H9 (cell line): ENCODE data around the gene KCNA2. TPM values are rescaled to one million over a fixed set of nuclear protein-coding genes. Genes with fewer than 3 reads are reported as not detected.

Experiments
- DNase-seq: peaks from one replicate; pipeline ENCODE4 v3.0.0-alpha.2; 2017
- H2AFZ ChIP-seq: one replicate; pipeline ENCODE4 v1.6.1; 2013; ENCODE audit warnings: mild to moderate bottlenecking, low read length, control low read depth, moderate library complexity
- H2AK5ac ChIP-seq: 2 replicates; pipeline ENCODE4 v1.6.1; 2013; ENCODE audit warnings: low read length, control low read depth, mixed read lengths; ENCODE audit not compliant: insufficient read length
- H2BK120ac ChIP-seq: one replicate; pipeline ENCODE4 v1.6.1; 2013; ENCODE audit warnings: low read depth, mild to moderate bottlenecking, low read length, control low read depth, inconsistent platforms; ENCODE audit not compliant: poor library complexity, severe bottlenecking
- H2BK12ac ChIP-seq: 2 replicates; pipeline ENCODE4 v1.6.1; 2013; ENCODE audit warnings: low read length, control low read depth, mixed read lengths, low read depth; ENCODE audit not compliant: insufficient read length
- H2BK15ac ChIP-seq: 2 replicates; pipeline ENCODE4 v1.6.1; 2013; ENCODE audit warnings: low read depth, low read length, control low read depth
- H2BK20ac ChIP-seq: one replicate; pipeline ENCODE4 v1.6.1; 2013; ENCODE audit warnings: low read depth, mild to moderate bottlenecking, low read length, control low read depth, inconsistent platforms; ENCODE audit not compliant: poor library complexity, severe bottlenecking
- H2BK5ac ChIP-seq: 2 replicates; pipeline ENCODE4 v1.6.1; 2013; ENCODE audit warnings: low read length, control low read depth, mixed read lengths; ENCODE audit not compliant: insufficient read length
- H3K14ac ChIP-seq: 2 replicates; pipeline ENCODE4 v1.6.1; 2013; ENCODE audit warnings: low read length, control low read depth; ENCODE audit not compliant: insufficient read depth
- H3K18ac ChIP-seq: 2 replicates; pipeline ENCODE4 v1.6.1; 2013; ENCODE audit warnings: low read depth, mild to moderate bottlenecking, mixed read lengths, low read length, control low read depth; ENCODE audit not compliant: insufficient read length
- H3K23ac ChIP-seq: 2 replicates; pipeline ENCODE4 v1.6.1; 2013; ENCODE audit warnings: low read length, control low read depth, mixed read lengths, low read depth; ENCODE audit not compliant: insufficient read length
- H3K23me2 ChIP-seq: 2 replicates; pipeline ENCODE4 v1.6.1; 2013; ENCODE audit warnings: low read depth, mild to moderate bottlenecking, mixed read lengths, low read length, control low read depth; ENCODE audit not compliant: insufficient read length, poor library complexity, severe bottlenecking
- H3K27ac ChIP-seq: 2 replicates; pipeline ENCODE4 v1.5.1; 2013; ENCODE audit warnings: low read length, control low read depth, mixed read lengths, low read depth; ENCODE audit not compliant: insufficient read length
- H3K27me3 ChIP-seq: 2 replicates; pipeline ENCODE4 v1.6.1; 2013; ENCODE audit warnings: low read length, control low read depth, inconsistent platforms; ENCODE audit not compliant: insufficient read depth
- H3K4ac ChIP-seq: 2 replicates; pipeline ENCODE4 v1.6.1; 2013; ENCODE audit warnings: low read depth, mild to moderate bottlenecking, control low read depth, inconsistent platforms, low read length, moderate library complexity
- H3K4me1 ChIP-seq: 2 replicates; pipeline ENCODE4 v1.6.1; 2013; ENCODE audit warnings: low read length, control low read depth, inconsistent platforms; ENCODE audit not compliant: insufficient read depth
- H3K4me2 ChIP-seq: 2 replicates; pipeline ENCODE4 v1.6.1; 2013; ENCODE audit warnings: low read length, control low read depth, mixed read lengths; ENCODE audit not compliant: insufficient read length, insufficient read depth
- H3K56ac ChIP-seq: 2 replicates; pipeline ENCODE4 v1.6.1; 2013; ENCODE audit warnings: low read depth, mild to moderate bottlenecking, mixed read lengths, low read length, control low read depth; ENCODE audit not compliant: insufficient read length
- H3K79me1 ChIP-seq: 2 replicates; pipeline ENCODE4 v1.6.1; 2013; ENCODE audit warnings: low read depth, mild to moderate bottlenecking, moderate library complexity, low read length, control low read depth, inconsistent platforms; ENCODE audit not compliant: insufficient read depth, poor library complexity, severe bottlenecking
- H3K79me2 ChIP-seq: 2 replicates; pipeline ENCODE4 v1.6.1; 2013; ENCODE audit warnings: low read length, control low read depth, inconsistent platforms; ENCODE audit not compliant: insufficient read depth
- H3K9ac ChIP-seq: 2 replicates; pipeline ENCODE4 v1.6.1; 2013; ENCODE audit warnings: low read length, control low read depth, mixed read lengths; ENCODE audit not compliant: insufficient read length; ENCODE audit errors: extremely low read depth
- H3K9me3 ChIP-seq: one replicate; pipeline ENCODE4 v1.6.1; 2013; ENCODE audit warnings: low read depth, low read length, inconsistent platforms; ENCODE audit not compliant: control insufficient read depth
- H3T11ph ChIP-seq: one replicate; pipeline ENCODE4 v1.6.1; 2013; ENCODE audit warnings: mild to moderate bottlenecking, low read length, control low read depth, inconsistent platforms
- H4K20me1 ChIP-seq: one replicate; pipeline ENCODE4 v1.6.1; 2013; ENCODE audit not compliant: control insufficient read depth, insufficient read length, insufficient read depth
- H4K5ac ChIP-seq: 2 replicates; pipeline ENCODE4 v1.6.1; 2013; ENCODE audit warnings: low read depth, mild to moderate bottlenecking, mixed read lengths, low read length, control low read depth; ENCODE audit not compliant: insufficient read length
- H4K8ac ChIP-seq: replicated peaks from 2 replicates; pipeline ENCODE4 v1.6.1; 2013; ENCODE audit warnings: low read length, control low read depth, mixed read lengths, low read depth; ENCODE audit not compliant: insufficient read length
- H4K91ac ChIP-seq: 2 replicates; pipeline ENCODE4 v1.6.1; 2013; ENCODE audit warnings: low read depth, mild to moderate bottlenecking, moderate library complexity, mixed read lengths, low read length, control low read depth; ENCODE audit not compliant: insufficient read length
- H3K27ac Mint-ChIP-seq, 3 experiments: 2 replicates in 2 of 3; 3 replicates in 1 of 3; pipeline ENCODE4 v1.8.0; 2020 to 2021; ENCODE audit warnings: mixed read lengths in 3 of 3, mild to moderate bottlenecking in 1 of 3, moderate library complexity in 1 of 3
- H3K27me3 Mint-ChIP-seq: 2 replicates; pipeline ENCODE4 v1.8.0; 2021; ENCODE audit warnings: low read depth, mild to moderate bottlenecking, moderate library complexity, mixed read lengths
- H3K36me3 Mint-ChIP-seq, 3 experiments: 2 replicates in 2 of 3; 3 replicates in 1 of 3; pipeline ENCODE4 v1.8.0; 2020 to 2021; ENCODE audit warnings: low read depth in 3 of 3, mixed read lengths in 3 of 3; ENCODE audit not compliant: insufficient read depth in 1 of 3
- H3K4me1 Mint-ChIP-seq, 2 experiments: 2 replicates each; pipeline ENCODE4 v1.8.0; 2020; ENCODE audit warnings: mixed read lengths in 2 of 2
- H3K4me3 Mint-ChIP-seq, 2 experiments: 2 replicates in 1 of 2; 3 replicates in 1 of 2; pipeline ENCODE4 v1.8.0; 2020 to 2021; ENCODE audit warnings: mild to moderate bottlenecking in 2 of 2, mixed read lengths in 2 of 2, moderate library complexity in 1 of 2
- H3K9me3 Mint-ChIP-seq, 2 experiments: 2 replicates in 1 of 2; 3 replicates in 1 of 2; pipeline ENCODE4 v1.8.0; 2020; ENCODE audit warnings: mild to moderate bottlenecking in 2 of 2, mixed read lengths in 2 of 2, moderate library complexity in 1 of 2
- WGBS: extraction: QIAGEN DNeasy Blood & Tissue Kit; methylation state at CpG from one replicate; pipeline ENCODE4 v1.1.7; 2013; ENCODE audit warnings: missing lambda C conversion rate, low lambda C conversion rate, mixed read lengths; ENCODE audit not compliant: insufficient read length; ENCODE audit errors: extremely low coverage; 5-methylcytosine and 5-hydroxymethylcytosine counted together
- total RNA-seq: library from RNA; stranded (reverse); gene quantifications from 2 replicates; pipeline ENCODE4 v1.2.1, GENCODE V29; 2021
- TF ChIP-seq, protein P1 (sequence below): fragments of 200-600 bp; sonication (generic); conservative IDR thresholded peaks from 3 replicates; pipeline ENCODE4 v1.8.0; 2021; ENCODE audit warnings: antibody characterized with exemption, mild to moderate bottlenecking

Gene KCNA2
- total RNA-seq, 1 experiment from 2014 or later, result 0.33 TPM

DNA sequence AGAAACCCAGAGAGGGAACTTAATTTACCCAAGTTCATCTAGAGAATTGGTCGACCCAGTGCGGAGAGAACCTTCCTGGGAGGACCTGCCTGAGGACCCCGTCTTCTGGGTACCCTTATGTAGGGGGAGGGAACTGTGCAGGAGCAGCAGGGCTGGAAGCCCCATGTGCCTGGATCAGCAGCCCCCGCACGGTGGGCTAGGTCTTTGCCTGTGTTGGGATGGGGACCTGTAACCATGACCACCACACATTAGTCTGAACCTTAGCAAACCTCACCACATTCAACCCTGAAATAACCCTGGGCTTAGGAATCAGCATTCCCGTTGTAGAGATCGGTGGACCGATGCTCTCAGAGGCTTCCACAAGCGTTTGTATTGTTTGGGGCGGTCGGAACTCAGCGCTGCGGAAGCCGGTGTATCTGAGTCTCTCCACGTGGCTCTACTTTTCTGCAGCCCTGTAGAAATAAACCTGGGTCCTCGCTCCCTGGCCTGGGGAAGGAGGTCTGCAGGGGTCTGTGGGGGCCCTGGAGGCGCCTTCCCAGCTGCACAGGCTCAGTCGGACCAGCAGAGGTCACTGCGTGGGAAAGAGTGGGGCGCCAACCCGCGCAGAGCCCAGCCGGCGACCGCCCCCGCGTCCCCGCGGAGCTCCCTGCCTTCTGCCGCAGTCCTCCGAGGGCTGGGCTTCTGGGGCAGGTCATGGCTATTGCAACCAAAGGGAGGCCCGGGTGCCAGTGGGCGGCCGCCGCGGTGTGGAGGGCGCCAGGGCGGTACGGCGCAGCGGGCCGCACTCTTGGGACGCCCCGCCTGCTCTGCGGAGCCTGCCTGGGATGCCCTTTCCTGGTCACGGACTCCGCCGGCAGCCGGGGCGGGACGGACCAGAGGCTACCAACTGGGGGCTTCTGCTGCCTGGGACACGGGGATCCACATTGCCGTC is 51.0 kb downstream of the KCNA2 start:
- peak overlapping the region; percentile 22 for H3K4me2 ChIP-seq
- Mint-ChIP-seq H3K4me3 (peak overlapping the region; percentile 41 to 74), H3K27ac (no peak overlapping the region), H3K36me3 (no peaks in the 10 kb centered on the region), H3K4me1 (peaks cover 9 to 10% of the 10 kb centered on the region in 2 experiments), H3K27me3 (peaks cover 97% of the 10 kb centered on the region), H3K9me3 (no peaks in the 10 kb centered on the region)
- no peak overlapping the region for H3K56ac ChIP-seq
- no peaks in the 10 kb centered on the region for H3K79me1 ChIP-seq
- peaks cover 7% of the 10 kb centered on the region; the same call in 1 of the 2 replicates for H3K27me3 ChIP-seq
- no peak overlapping the region for H3T11ph ChIP-seq
- peak; percentile 70 for DNase-seq
- H4K5ac ChIP-seq, result no peak overlapping the region
- H3K23me2 ChIP-seq, result peaks cover 8% of the 10 kb centered on the region
- no peak overlapping the region for H4K91ac ChIP-seq
- no peak overlapping the region for H3K4ac ChIP-seq
- no peak overlapping the region for H2AFZ ChIP-seq
- no peak overlapping the region for H3K9ac ChIP-seq
- H2BK120ac ChIP-seq, result no peak overlapping the region
- H4K8ac ChIP-seq, result no peak overlapping the region
- no peak overlapping the region for H2BK20ac ChIP-seq
- no peak overlapping the region for H3K27ac ChIP-seq
- H3K18ac ChIP-seq, result no peak overlapping the region
- H2BK12ac ChIP-seq, result no peak overlapping the region
- TF ChIP-seq, protein P1, sequence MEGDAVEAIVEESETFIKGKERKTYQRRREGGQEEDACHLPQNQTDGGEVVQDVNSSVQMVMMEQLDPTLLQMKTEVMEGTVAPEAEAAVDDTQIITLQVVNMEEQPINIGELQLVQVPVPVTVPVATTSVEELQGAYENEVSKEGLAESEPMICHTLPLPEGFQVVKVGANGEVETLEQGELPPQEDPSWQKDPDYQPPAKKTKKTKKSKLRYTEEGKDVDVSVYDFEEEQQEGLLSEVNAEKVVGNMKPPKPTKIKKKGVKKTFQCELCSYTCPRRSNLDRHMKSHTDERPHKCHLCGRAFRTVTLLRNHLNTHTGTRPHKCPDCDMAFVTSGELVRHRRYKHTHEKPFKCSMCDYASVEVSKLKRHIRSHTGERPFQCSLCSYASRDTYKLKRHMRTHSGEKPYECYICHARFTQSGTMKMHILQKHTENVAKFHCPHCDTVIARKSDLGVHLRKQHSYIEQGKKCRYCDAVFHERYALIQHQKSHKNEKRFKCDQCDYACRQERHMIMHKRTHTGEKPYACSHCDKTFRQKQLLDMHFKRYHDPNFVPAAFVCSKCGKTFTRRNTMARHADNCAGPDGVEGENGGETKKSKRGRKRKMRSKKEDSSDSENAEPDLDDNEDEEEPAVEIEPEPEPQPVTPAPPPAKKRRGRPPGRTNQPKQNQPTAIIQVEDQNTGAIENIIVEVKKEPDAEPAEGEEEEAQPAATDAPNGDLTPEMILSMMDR, result peak; percentile 88
- WGBS, result no CpG with 5 or more reads among the region's 53 CpGs
- no peaks in the 10 kb centered on the region for H3K9me3 ChIP-seq
- no peak overlapping the region for H2AK5ac ChIP-seq
- H3K14ac ChIP-seq, result no peak overlapping the region; the same call in 1 of the 2 replicates
- no peak overlapping the region for H2BK5ac ChIP-seq
- H3K23ac ChIP-seq, result no peak overlapping the region
- H4K20me1 ChIP-seq, result no peaks in the 10 kb centered on the region
- no peak overlapping the region for H2BK15ac ChIP-seq
- H3K4me1 ChIP-seq, result no peaks in the 10 kb centered on the region
- H3K79me2 ChIP-seq, result no peaks in the 10 kb centered on the region
